ENCODE results near the gene ACSM2B.
"Not testable (repeated sequence)": the region's sequence is repeated elsewhere in the genome, so short reads cannot be mapped to it uniquely, and the experiment has no call there.

Gene ACSM2B

GRCh38 chr16:20589486-20589885, 13.3 kb upstream of the ACSM2B start:
- not testable (repeated sequence) for H3K27me3 ChIP-seq (ENCODE audit: control insufficient read depth, insufficient read depth, low read length); H3K9me3 ChIP-seq (replicated peaks; ENCODE audit: low read length); H3K4me1 ChIP-seq (ENCODE audit: control insufficient read depth, insufficient read depth, low read length); H3K36me3 ChIP-seq (ENCODE audit: insufficient read depth, low read length); H3K4me3 ChIP-seq (ENCODE audit: low read length); H3K4me2 ChIP-seq (ENCODE audit: low read length); H3K9ac ChIP-seq (ENCODE audit: low read depth, low read length)

- H3K4me2 ChIP-seq (ENCODE audit: low read length); H3K9ac ChIP-seq (ENCODE audit: low read depth, low read length); H3K27me3 ChIP-seq (ENCODE audit: control insufficient read depth, insufficient read depth, low read length); H3K4me1 ChIP-seq (ENCODE audit: control insufficient read depth, insufficient read depth, low read length); H3K36me3 ChIP-seq (ENCODE audit: insufficient read depth, low read length); H3K4me3 ChIP-seq (ENCODE audit: low read length); H3K9me3 ChIP-seq (replicated peaks; ENCODE audit: low read length): not testable (repeated sequence)
These were observed 11.5 kb upstream of the ACSM2B start for GRCh38 chr16:20587645-20588074.

GRCh38 chr16:20586716-20587115, 10.5 kb upstream of the ACSM2B start:
- H3K9me3 ChIP-seq (replicated peaks; ENCODE audit: low read length); H3K4me3 ChIP-seq (ENCODE audit: low read length); H3K27me3 ChIP-seq (ENCODE audit: control insufficient read depth, insufficient read depth, low read length); H3K4me2 ChIP-seq (ENCODE audit: low read length); H3K36me3 ChIP-seq (ENCODE audit: insufficient read depth, low read length); H3K9ac ChIP-seq (ENCODE audit: low read depth, low read length); H3K4me1 ChIP-seq (ENCODE audit: control insufficient read depth, insufficient read depth, low read length): not testable (repeated sequence)

DNA sequence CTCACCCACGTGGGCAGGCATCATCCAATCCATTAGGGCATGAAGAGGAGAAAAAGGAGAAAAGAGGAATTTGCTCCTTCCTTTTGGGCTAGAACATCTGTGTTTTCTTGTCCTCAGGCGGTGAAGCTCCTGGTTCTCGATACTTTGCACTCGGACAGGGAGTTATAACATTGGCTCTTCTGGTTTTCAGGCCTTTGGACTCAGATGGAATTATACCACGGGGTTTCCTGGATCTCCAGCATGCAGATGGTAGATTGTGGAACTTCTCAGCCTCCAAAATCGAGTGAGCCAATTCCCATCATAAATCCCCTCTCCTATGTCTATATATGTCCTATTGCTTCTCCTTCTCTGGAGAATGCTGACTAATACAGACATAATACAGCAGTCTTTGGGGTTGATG, 9.9 kb upstream of the ACSM2B start:
- H3K27me3 ChIP-seq (ENCODE audit: control insufficient read depth, insufficient read depth, low read length): not testable (repeated sequence)

GRCh38 chr16:20580487-20581259, 4.5 kb upstream of the ACSM2B start:
- H3K4me1 ChIP-seq (ENCODE audit: control insufficient read depth, insufficient read depth, low read length); H3K36me3 ChIP-seq (ENCODE audit: insufficient read depth, low read length); H3K27me3 ChIP-seq (ENCODE audit: control insufficient read depth, insufficient read depth, low read length); H3K4me2 ChIP-seq (ENCODE audit: low read length); H3K9ac ChIP-seq (ENCODE audit: low read depth, low read length); H3K9me3 ChIP-seq (replicated peaks; ENCODE audit: low read length); H3K4me3 ChIP-seq (ENCODE audit: low read length): not testable (repeated sequence)

More for the DNA sequence above, 9.9 kb upstream of the ACSM2B start:
- not testable (repeated sequence) for H3K4me3 ChIP-seq (ENCODE audit: low read length); H3K4me1 ChIP-seq (ENCODE audit: control insufficient read depth, insufficient read depth, low read length); H3K36me3 ChIP-seq (ENCODE audit: insufficient read depth, low read length); H3K9ac ChIP-seq (ENCODE audit: low read depth, low read length); H3K9me3 ChIP-seq (replicated peaks; ENCODE audit: low read length); H3K4me2 ChIP-seq (ENCODE audit: low read length)

- not testable (repeated sequence) for H3K9ac ChIP-seq (ENCODE audit: low read depth, low read length); H3K9me3 ChIP-seq (replicated peaks; ENCODE audit: low read length); H3K27me3 ChIP-seq (ENCODE audit: control insufficient read depth, insufficient read depth, low read length); H3K4me3 ChIP-seq (ENCODE audit: low read length); H3K36me3 ChIP-seq (ENCODE audit: insufficient read depth, low read length); H3K4me1 ChIP-seq (ENCODE audit: control insufficient read depth, insufficient read depth, low read length); H3K4me2 ChIP-seq (ENCODE audit: low read length)
These were observed 1.9 kb upstream of the ACSM2B start for GRCh38 chr16:20578091-20578490.

GRCh38 chr16:20569117-20569651, 7.0 kb downstream of the ACSM2B start:
- H3K9ac ChIP-seq (ENCODE audit: low read depth, low read length); H3K36me3 ChIP-seq (ENCODE audit: insufficient read depth, low read length); H3K4me3 ChIP-seq (ENCODE audit: low read length); H3K4me1 ChIP-seq (ENCODE audit: control insufficient read depth, insufficient read depth, low read length); H3K4me2 ChIP-seq (ENCODE audit: low read length); H3K9me3 ChIP-seq (replicated peaks; ENCODE audit: low read length); H3K27me3 ChIP-seq (ENCODE audit: control insufficient read depth, insufficient read depth, low read length): not testable (repeated sequence)

DNA sequence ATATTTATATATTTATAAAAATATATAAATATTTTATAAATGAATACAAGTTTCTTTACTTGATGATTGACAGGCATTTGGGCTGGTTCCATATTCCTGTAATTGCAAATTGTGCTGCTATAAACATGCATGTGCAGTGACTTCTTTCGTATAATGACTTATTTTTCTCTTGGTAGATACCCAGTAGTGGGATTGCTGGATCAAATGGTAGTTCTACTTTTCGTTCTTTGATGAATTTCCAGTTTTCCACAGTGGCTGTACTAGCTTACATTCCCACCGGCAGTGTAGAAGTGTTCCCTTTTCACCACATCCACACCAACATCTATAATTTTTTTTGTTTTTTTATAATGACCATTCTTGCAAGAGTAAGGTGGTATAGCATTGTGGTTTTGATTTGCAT, 7.8 kb downstream of the ACSM2B start:
- H3K9me3 ChIP-seq (replicated peaks; ENCODE audit: low read length): no peaks in the 10 kb centered on the region
- no peak overlapping the region for H3K4me2 ChIP-seq (ENCODE audit: low read length)
- no peaks in the 10 kb centered on the region for H3K4me1 ChIP-seq (ENCODE audit: control insufficient read depth, insufficient read depth, low read length)
- no peaks in the 10 kb centered on the region for H3K36me3 ChIP-seq (ENCODE audit: insufficient read depth, low read length)
- no peak overlapping the region for H3K4me3 ChIP-seq (ENCODE audit: low read length)
- no peaks in the 10 kb centered on the region for H3K27me3 ChIP-seq (ENCODE audit: control insufficient read depth, insufficient read depth, low read length)
- no peak overlapping the region for H3K9ac ChIP-seq (ENCODE audit: low read depth, low read length)

- no peak overlapping the region for H3K9ac ChIP-seq (ENCODE audit: low read depth, low read length)
- H3K27me3 ChIP-seq (ENCODE audit: control insufficient read depth, insufficient read depth, low read length): no peaks in the 10 kb centered on the region
- H3K4me1 ChIP-seq (ENCODE audit: control insufficient read depth, insufficient read depth, low read length): no peaks in the 10 kb centered on the region
- H3K4me3 ChIP-seq (ENCODE audit: low read length): no peak overlapping the region
- H3K9me3 ChIP-seq (replicated peaks; ENCODE audit: low read length): no peaks in the 10 kb centered on the region
- no peak overlapping the region for H3K4me2 ChIP-seq (ENCODE audit: low read length)
- no peaks in the 10 kb centered on the region for H3K36me3 ChIP-seq (ENCODE audit: insufficient read depth, low read length)
These were observed 9.3 kb downstream of the ACSM2B start for GRCh38 chr16:20566864-20567263.

DNA sequence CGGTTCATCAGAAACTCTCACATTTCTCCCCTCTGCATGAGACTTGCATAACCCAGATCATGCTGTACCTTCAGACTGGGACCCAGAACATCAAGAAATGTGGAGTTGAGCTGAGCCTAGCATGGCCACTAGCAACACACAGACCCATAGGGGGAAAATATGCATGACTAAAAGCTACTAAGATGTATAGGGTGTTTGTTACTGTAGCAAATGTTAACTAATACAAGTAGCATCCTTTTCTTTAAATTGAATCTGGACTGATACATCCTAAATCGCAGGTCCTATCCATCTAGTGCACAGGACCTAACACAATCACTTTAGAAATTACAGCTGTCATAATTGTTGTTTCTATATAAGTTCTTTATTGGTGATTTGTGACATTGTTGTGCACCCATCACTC, 10.8 kb downstream of the ACSM2B start:
- not testable (repeated sequence) for H3K4me3 ChIP-seq (ENCODE audit: low read length); H3K36me3 ChIP-seq (ENCODE audit: insufficient read depth, low read length); H3K4me2 ChIP-seq (ENCODE audit: low read length); H3K4me1 ChIP-seq (ENCODE audit: control insufficient read depth, insufficient read depth, low read length); H3K9me3 ChIP-seq (replicated peaks; ENCODE audit: low read length); H3K9ac ChIP-seq (ENCODE audit: low read depth, low read length); H3K27me3 ChIP-seq (ENCODE audit: control insufficient read depth, insufficient read depth, low read length)

DNA sequence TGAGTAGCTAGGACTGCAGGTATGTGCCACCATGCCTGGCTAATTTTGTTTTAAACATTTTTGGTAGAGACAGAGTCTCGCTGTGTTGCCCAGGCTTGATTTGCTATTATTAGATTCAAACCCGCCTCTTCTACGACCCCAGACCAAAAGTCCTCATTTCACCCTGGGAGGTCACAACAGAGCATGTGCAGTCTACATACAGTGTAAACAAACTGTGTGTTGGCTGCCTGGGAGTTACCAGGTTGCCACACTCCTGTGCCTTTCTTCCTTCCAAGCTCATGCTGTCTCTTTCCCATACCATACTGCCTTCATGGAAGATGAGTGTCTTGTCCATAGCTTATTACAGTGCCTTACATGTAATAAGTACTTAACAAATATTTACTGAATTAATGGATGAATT, 11.9 kb downstream of the ACSM2B start:
- H3K4me2 ChIP-seq (ENCODE audit: low read length); H3K36me3 ChIP-seq (ENCODE audit: insufficient read depth, low read length); H3K4me1 ChIP-seq (ENCODE audit: control insufficient read depth, insufficient read depth, low read length); H3K27me3 ChIP-seq (ENCODE audit: control insufficient read depth, insufficient read depth, low read length); H3K9ac ChIP-seq (ENCODE audit: low read depth, low read length); H3K4me3 ChIP-seq (ENCODE audit: low read length); H3K9me3 ChIP-seq (replicated peaks; ENCODE audit: low read length): not testable (repeated sequence)

GRCh38 chr16:20555628-20556027, 20.5 kb downstream of the ACSM2B start:
- not testable (repeated sequence) for H3K9me3 ChIP-seq (replicated peaks; ENCODE audit: low read length); H3K9ac ChIP-seq (ENCODE audit: low read depth, low read length); H3K4me3 ChIP-seq (ENCODE audit: low read length); H3K36me3 ChIP-seq (ENCODE audit: insufficient read depth, low read length); H3K4me1 ChIP-seq (ENCODE audit: control insufficient read depth, insufficient read depth, low read length); H3K4me2 ChIP-seq (ENCODE audit: low read length); H3K27me3 ChIP-seq (ENCODE audit: control insufficient read depth, insufficient read depth, low read length)
